ENCODE results near the gene PGM1.

PGM1 gene

GRCh38 chr1:63709267-63709828 is 116.1 kb downstream of the PGM1 start:
- H3K36me3 ChIP-seq (ENCODE audit: insufficient read depth, low read depth, low read length): no peaks in the 10 kb centered on the region
- no peaks in the 10 kb centered on the region for H3K9me3 ChIP-seq (ENCODE audit: insufficient read depth, low read depth, low read length)
- no peaks in the 10 kb centered on the region for H3K27me3 ChIP-seq (ENCODE audit: insufficient read depth, low read length)
- H3K4me3 ChIP-seq (ENCODE audit: low read length): no peak overlapping the region
- H3K4me1 ChIP-seq (ENCODE audit: insufficient read depth, low read length): peaks cover 5% of the 10 kb centered on the region
- no peak overlapping the region for H3K9ac ChIP-seq (ENCODE audit: low read depth, low read length)
- no peak overlapping the region for H3K27ac ChIP-seq (ENCODE audit: low read length)
